GM12875 (cell line): ENCODE data around the gene SLC38A3.

Experiments
- H3K4me3 ChIP-seq: one replicate; pipeline ENCODE4 v1.5.1; 2011; ENCODE audit warnings: low read depth, low read length, control low read depth
- CTCF ChIP-seq: IDR thresholded peaks from 2 replicates; pipeline ENCODE4 v1.5.1; 2011; ENCODE audit warnings: low read depth, mild to moderate bottlenecking, control low read depth, inconsistent platforms, low read length, moderate library complexity, borderline replicate concordance; ENCODE audit not compliant: insufficient read depth

SLC38A3 gene

GRCh38 chr3:50222169-50222528 is 17.1 kb downstream of the SLC38A3 start:
- no peak overlapping the region for H3K4me3 ChIP-seq
- TF ChIP-seq CTCF, result no peak

- no peak for TF ChIP-seq CTCF
- no peak overlapping the region for H3K4me3 ChIP-seq
Observed at GRCh38 chr3:50224639-50225038, 19.6 kb downstream of the SLC38A3 start.

GRCh38 chr3:50226888-50227389 is 21.9 kb downstream of the SLC38A3 start:
- H3K4me3 ChIP-seq, result peak overlapping the region; percentile 64
- TF ChIP-seq CTCF, result no peak

- TF ChIP-seq CTCF, result peak; percentile 90
Observed at GRCh38 chr3:50227390-50228183, 22.5 kb downstream of the SLC38A3 start.

GRCh38 chr3:50228184-50228763 is 23.2 kb downstream of the SLC38A3 start:
- peak overlapping the region; percentile 55 for H3K4me3 ChIP-seq

More at GRCh38 chr3:50227390-50228183, 22.5 kb downstream of the SLC38A3 start:
- peak overlapping the region; percentile 64 for H3K4me3 ChIP-seq

GRCh38 chr3:50229490-50229889 is 24.4 kb downstream of the SLC38A3 start:
- no peak for TF ChIP-seq CTCF
- no peak overlapping the region for H3K4me3 ChIP-seq

GRCh38 chr3:50230104-50230793 is 25.2 kb downstream of the SLC38A3 start:
- TF ChIP-seq CTCF, result no peak
- H3K4me3 ChIP-seq, result no peak overlapping the region
